ENCODE measurements around the gene IKZF2. TPM values are rescaled to one million over a fixed set of nuclear protein-coding genes. Genes with fewer than 3 reads are reported as not detected.

Gene IKZF2
- total RNA-seq, 1 donor from 2014 or later = 3.9 TPM

DNA sequence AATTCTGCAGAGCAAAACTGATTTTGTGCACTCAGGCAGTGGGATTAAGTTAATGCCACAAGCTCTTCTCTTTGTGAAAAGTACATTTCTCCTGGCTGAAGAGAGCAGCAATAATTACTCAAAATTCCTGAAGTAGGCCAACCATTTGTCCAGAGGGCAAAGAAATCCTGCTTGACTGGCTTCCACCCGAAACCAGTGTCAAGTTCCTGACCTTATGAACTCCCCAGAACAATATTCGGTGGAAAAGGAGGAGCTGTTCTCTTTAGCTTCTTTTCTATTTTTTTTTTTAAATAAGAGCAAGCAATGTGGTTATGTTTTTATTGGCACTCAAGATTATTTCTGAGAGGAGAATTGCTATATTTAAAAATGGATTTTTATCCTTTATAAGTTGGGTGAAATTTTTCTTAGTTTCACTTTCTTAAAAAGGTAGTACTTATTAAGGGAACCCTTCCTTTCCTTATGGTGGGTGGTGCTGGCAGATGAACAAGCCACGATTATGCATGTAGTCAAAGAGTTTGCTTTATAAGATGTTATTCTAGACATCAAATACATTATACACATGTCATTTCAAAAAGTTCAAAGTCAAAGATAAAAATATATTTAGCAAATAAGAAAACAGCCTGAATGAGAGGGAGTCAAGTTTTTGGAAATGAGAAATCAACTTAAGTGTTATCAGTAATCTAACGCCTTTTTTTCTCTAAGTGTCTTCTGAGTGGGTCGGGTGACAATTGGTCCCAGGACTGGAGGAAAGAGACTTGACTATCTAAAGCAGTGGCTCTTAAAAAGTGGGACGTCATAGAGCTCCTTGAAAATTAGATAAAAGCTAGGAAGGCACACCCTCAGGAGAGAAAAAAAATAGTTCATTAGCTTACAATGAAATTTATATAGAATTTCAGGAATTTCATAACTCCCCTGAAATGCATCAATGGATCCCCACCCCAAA lies 194.5 kb downstream of the IKZF2 start:
- peak overlapping the region; percentile 39 to 62 for H3K27ac ChIP-seq
- no peaks in the 10 kb centered on the region for H3K27me3 ChIP-seq
- peak overlapping the region in 1 of 2 donors; percentile 48 for H3K4me3 ChIP-seq
- H3K4me1 ChIP-seq = peaks cover 0 to 4% of the 10 kb centered on the region in 2 donors
- H3K36me3 ChIP-seq = no peaks in the 10 kb centered on the region
- H3K9me3 ChIP-seq = no peaks in the 10 kb centered on the region
- TF ChIP-seq, protein P1, sequence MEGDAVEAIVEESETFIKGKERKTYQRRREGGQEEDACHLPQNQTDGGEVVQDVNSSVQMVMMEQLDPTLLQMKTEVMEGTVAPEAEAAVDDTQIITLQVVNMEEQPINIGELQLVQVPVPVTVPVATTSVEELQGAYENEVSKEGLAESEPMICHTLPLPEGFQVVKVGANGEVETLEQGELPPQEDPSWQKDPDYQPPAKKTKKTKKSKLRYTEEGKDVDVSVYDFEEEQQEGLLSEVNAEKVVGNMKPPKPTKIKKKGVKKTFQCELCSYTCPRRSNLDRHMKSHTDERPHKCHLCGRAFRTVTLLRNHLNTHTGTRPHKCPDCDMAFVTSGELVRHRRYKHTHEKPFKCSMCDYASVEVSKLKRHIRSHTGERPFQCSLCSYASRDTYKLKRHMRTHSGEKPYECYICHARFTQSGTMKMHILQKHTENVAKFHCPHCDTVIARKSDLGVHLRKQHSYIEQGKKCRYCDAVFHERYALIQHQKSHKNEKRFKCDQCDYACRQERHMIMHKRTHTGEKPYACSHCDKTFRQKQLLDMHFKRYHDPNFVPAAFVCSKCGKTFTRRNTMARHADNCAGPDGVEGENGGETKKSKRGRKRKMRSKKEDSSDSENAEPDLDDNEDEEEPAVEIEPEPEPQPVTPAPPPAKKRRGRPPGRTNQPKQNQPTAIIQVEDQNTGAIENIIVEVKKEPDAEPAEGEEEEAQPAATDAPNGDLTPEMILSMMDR (IDR thresholded peaks at IDR 0.05) = no peak
- intact Hi-C loops (cut with DNase I) = no loop called here
- no peak for DNase-seq (ENCODE audit: low spot score in 2 of 2)

DNA sequence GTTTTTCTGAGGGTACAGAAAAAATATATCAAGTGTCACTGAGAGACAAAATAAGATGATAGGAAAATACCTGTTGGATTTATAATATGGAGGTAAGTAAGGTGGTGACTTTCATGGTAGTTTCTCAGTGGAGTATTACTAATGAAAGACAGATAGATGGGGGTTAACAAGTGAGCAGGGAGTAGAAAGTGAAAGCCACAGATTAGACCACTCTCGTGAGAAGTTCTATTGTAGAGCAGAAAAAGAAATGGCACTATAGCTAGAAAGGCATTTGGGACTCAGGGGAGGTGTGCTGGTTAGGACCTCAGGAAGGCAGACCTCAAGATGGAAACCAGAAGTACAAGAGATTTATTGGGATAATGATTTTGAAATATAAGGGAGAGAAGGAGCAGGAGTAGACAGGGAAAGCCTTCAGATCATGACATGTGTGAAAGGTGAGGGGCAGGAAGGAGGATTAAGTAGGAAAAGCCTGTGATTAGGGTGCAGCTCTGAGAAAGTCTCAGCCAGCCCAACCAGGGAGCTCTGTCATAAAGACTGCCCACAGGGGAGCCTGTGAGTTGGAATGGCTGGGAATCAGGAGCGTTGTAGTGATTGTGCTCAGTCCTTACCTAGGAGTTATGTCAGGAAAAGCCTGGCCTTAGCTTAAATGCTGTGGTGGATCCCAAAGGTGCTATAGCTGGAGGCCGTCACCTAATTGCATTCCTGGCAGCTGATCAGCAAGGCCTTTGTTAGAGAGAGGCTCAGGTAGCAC lies 198.1 kb downstream of the IKZF2 start:
- Histone ChIP-seq H3K27ac (no peak overlapping the region), H3K27me3 (no peaks in the 10 kb centered on the region), H3K4me3 (no peak overlapping the region), H3K9me3 (no peaks in the 10 kb centered on the region), H3K36me3 (no peaks in the 10 kb centered on the region), H3K4me1 (peaks cover 0 to 4% of the 10 kb centered on the region in 2 donors)
- no peak for DNase-seq (ENCODE audit: low spot score in 2 of 2)
- TF ChIP-seq, protein P1 (IDR thresholded peaks at IDR 0.05) = no peak
- intact Hi-C loops (cut with DNase I) = no loop called here

DNA sequence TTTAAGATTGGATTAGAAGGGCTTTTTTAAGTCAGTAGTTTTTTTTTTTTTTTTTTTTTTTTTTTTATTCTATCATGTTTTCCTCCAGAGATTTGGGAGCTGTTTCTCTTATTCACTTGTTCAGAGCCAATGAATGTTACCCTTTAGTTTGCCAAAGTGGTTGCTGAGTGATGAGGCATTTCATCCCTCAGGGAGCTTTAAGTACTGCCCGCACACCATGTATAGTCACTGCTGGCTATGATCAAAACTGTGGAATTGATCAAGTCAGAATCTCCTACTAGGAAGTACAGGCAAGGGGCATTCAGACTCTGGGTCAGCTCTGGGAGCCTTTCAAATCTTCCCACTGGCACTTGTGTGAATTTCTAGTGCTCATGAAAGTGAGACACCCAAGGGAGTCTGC lies 201.6 kb downstream of the IKZF2 start:
- no peaks in the 10 kb centered on the region for H3K27me3 ChIP-seq
- TF ChIP-seq, protein P1 (IDR thresholded peaks at IDR 0.05) = no peak
- no peak for DNase-seq (ENCODE audit: low spot score in 2 of 2)
- no peak overlapping the region for H3K27ac ChIP-seq
- H3K9me3 ChIP-seq = no peaks in the 10 kb centered on the region
- H3K36me3 ChIP-seq = no peaks in the 10 kb centered on the region
- intact Hi-C loops (cut with DNase I) = no loop called here
- no peaks in the 10 kb centered on the region for H3K4me1 ChIP-seq
- no peak overlapping the region for H3K4me3 ChIP-seq

Other genes starting within 250 kb of the IKZF2 start
- 7.6 TPM for gene SPAG16, start 132.9 kb upstream of the IKZF2 start, total RNA-seq